Hematopoietic multipotent progenitor cell (in vitro differentiated cells): Measurements from ENCODE around the gene MYL12A. TPM values are rescaled to one million over a fixed set of nuclear protein-coding genes. Genes with fewer than 3 reads are reported as not detected.
"Not testable (repeated sequence)": the region's sequence is repeated elsewhere in the genome, so short reads cannot be mapped to it uniquely, and the experiment has no call there.

ENCODE experiments used
- DNase-seq, 3 donors: peaks; one replicate each; pipeline ENCODE4 v3.0.0-alpha.2; 2011 to 2015; ENCODE audit warnings: low read depth in 2 of 3, low spot score in 2 of 3
- total RNA-seq: library from RNA; depleted of rRNA; stranded (reverse); fragments of >200 nt; gene quantifications from one replicate; pipeline ENCODE4 v1.2.3, GENCODE V29; 2012

The MYL12A gene
- total RNA-seq, 1 donor: 109 TPM

- DNase-seq: no peak
These were observed 4.3 kb downstream of the MYL12A start for GRCh38 chr18:3251963-3252277.

DNA sequence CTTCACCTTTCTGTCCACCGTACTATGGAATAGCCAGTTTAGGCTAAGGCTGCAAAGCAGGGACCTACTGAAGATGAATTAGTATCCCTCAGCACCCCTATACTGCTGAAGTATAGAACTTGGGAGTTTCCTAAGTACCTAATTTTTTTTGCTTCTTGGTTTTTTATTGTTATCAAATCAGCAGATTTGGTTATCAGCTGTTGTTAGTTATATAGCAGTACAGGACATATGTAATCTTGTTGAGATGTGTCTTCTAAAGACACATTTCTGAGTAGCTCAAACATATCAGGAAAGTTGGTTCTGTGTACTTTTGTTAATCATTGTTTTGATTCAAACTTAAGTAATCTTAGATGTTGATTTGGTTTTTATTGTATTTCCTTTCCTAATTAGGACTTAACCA is 5.2 kb downstream of the MYL12A start:
- no peak for DNase-seq

DNA sequence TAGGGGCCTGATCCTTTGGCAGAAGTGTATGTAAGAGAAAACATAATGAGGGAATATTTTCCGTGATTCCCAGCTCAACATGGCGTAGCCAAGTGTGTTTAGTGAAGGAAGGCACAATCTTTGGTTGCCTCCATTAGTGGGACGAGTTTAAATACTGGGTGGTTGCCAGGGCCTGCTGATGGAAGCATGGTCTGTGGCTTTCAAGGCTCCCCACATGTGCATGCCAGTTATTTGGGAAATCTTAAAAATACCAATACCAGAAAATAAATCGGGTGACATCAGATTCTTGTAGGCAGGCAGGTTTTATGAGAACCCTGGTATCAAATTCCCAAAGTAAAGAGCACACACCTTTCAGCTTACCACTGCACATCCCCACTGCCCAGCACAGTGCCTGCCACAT is 7.1 kb downstream of the MYL12A start:
- no peak for DNase-seq

- no peak for DNase-seq
These were observed 8.1 kb downstream of the MYL12A start for GRCh38 chr18:3255611-3256165.

DNA sequence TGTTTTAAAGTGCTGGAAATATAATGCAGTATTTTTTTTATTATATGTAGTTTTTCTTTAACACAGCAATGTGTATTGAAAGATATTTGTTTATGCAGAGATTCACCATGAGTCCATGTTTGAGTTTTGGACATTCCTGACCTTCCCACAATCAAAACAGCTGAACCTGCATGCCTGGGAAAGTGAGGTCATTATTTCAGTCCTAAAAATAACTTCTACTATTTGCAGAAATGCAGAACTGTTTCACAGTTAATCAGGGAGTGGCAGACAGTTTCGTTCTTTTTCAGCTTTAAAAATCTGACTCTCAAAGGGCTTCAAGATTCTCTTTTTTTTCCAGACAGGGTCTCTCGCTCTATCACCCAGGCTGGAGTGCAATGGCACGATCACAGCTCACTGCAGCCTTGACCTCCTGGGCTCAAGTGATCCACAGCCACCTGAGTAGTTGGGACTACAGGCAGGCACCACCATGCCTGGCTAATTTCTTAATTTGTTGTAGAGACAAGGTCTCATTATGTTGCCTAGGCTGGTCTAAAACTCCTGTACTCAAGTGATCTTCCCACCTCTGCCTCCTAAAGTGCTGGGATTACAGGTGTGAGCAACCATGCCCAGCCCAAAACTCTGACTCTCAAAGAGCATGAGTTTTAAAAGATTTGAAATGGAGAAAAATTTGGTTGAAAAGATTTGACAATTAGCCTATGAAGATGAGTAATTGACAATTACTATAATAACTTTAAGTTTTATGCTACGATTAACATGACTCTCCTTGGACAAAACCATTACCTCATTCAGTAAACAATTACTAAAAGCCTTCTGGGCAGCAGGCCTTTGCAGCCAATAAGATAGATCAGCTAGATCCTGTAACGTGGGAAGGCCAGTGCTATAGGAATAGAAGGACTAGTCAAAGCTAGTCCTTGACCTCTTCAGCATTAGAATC is 9.4 kb downstream of the MYL12A start:
- DNase-seq: no peak

GRCh38 chr18:3257627-3258120 is 10.1 kb downstream of the MYL12A start:
- DNase-seq: no peak

DNA sequence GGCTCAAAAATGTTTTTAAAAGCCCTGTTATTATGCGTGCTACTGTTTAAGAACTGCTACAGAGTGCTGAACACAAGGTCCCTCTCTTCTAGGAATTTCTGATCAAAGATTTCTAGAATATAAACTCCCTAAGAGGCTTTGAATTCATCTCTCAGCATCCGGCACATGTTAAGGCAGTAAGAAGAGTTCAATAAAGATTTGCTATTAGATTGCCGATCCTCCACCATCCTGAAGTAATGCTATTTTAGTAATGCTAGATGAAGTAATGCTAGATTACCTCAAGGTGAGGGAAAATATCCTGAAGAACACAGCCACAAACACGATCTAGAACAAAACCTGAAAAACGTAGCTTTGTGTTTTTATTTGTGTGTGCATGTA is 13.4 kb downstream of the MYL12A start:
- DNase-seq: no peak

DNA sequence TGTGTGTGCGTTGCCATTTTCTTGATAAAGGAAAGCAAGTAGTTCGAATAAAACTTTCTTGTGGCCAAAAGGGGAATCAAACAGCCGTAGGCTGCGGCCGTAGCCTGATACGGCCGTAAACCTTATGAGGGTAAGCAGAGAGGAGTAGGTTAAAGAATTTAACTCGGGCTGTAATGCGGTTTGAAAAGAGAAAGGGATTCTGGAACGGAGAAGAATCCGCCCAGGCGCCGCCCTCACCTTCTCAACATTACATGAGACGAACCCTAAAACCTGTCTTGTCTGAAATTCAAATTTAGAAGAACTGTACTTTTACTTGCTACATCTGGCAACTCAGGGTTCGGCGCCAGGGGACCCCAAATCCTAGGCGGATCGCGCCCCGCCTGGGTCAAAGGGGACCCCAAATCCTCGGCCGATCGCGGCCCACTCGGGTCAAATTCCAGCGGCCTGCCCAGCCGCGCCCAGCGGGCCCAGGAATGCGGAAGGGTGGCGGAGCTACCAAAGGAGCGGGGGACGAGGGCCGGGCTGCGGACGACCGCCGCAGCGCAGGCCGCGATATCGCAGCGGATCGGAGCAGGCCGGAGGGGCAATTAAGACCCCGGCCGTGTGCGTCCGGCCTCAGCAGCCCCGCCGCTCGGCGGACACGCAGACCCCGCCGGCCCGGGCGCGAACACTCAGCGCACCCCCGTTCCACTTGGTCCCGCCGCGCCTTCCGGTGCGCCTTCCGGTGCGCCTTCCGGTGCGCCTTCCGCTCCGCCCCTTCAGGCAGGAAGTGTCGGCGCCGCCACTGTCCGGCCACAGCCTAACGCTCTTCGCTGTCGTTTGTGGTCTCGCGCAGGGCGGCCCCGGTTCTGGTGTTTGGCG is 14.0 kb downstream of the MYL12A start, which contains the start of gene MYL12B:
Gene MYL12B, plus strand, starts transcription at position 761 of the 861 bp plus-strand sequence. CDS start 10,766 bp downstream, outside the sequence.
- peak; percentile 80 to 92 (median 88) for DNase-seq

DNA sequence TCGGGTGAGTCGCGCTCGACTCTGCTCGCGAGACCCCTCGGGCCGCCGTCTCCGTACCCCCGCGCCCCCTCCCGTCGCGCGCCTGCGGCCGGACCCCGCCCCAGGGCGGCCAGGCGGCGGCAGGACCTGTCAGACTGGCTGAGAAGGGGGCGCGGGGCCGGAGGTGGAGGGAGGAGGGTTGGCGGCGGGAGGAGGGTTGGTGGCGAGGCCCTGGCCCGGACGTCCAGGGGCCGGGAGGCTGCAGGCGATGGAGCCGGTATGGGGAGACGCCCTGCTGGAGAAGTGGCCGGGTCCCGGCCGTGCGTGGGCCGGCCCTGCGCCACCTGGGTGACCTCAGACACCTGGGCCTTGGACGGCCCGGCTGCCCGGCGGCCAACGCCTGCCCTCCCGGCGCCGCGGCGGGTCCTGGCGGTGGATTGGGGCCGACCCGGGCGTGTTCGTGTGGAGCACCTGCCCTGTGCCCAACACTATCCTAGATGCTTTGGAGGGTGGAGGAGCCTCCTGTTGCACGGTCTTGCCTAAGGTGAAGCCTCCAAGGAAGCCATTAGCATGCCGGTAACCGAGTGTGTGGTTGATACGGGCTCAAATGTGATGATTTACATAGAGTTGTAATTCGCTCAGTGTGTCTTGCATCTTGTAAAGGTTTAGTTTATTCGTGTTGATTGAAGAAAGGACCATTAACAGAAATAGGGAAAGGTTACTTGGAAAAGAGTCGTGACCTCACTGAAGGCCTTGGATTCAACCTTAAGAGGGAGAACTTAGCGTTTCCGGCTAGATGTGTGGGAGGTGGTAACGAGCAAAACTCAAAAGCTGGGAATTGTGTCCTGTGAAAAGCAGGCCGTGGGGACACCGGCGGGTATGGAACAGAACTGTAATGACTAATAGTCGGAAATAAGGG is 14.9 kb downstream of the MYL12A start:
- peak in 2 of 3 donors; percentile 26 to 29 for DNase-seq

DNA sequence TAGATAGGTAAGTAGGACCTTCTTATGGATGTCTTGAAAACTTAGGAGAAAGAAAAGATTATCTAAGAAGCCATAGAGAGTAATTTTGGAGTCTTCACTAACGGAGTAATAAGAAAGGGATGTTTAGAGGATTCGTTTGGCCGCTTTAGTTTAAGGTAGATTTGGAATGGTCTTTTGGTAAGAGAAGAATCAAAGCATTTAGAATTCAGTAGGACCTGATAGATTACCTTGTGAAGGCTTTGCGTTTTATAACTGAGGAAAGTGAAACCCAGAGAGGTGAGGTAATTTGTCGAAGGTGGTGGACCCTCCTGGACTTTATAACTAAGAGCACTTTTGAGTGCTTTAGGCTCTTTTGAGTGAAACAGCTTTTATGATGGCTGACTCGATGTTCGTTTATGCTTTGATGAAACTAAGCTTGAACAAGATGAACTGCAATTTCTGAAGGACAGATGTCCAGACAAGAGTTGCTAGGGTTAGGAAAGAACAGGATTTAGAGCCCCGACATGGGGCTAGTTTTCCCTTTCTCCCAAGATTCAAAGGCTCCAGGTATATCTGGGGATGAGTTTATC is 15.6 kb downstream of the MYL12A start:
- DNase-seq: no peak

DNA sequence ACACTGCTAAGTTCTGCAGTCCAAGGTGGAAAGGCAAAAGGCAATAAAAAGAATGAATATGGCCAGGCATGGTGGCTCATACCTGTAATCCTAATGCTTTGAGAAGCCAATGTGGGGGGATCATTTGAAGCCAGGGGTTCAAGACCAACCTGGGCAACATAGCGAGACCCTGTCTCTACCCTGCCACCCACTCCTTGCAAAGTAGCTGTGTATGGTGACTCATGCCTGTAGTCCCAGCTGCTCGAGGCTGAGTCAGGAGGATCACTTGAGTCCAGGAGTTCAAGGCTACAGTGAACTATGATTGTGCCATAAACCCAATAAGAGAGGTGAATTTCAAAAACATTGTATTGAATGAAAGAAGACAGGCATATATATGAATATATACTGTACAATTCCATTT is 16.8 kb downstream of the MYL12A start:
- no peak for DNase-seq

DNA sequence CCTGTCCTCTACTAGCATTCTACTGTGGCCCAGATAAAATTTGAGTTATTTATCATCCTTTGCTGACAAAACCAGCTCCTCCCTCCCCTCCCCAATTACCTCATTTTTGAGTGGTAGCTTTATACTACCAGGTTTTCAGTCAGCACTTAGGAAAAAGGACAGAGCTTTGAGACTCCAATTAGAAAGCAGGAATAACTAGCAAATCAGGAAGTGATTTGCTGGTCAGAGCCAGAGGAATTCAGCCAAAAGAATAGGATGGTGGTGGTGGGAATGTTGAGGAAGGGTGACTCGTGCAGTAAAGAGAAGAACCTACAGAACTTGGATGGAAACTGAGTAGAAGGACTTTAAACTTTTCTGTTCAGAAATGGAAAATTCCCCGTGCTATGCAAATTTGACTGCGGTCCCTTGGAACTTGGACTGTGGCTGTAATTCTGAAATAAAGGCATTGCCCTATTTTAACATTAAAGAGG is 18.0 kb downstream of the MYL12A start:
- no peak for DNase-seq

- no peak for DNase-seq
These were observed 18.5 kb downstream of the MYL12A start for GRCh38 chr18:3266062-3266608.

DNA sequence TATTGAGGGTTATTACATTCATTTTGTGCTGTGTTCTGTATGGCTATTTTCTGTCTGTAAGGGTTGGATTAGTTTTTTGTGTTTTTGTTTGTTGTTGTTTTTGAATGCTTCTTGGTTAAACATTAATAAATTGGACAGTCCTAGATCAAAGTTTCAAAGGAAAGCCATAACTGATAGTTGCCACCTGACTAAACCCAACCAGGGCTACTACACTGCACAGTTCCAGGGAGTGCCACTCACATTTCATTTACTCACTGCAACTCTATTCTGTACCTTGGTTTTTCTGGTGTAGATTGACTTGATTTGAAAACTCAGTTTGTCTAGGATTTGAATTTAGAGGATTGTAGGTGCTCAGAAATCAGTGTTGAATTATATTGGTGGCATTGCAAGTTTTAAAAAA is 20.7 kb downstream of the MYL12A start:
- DNase-seq: no peak

GRCh38 chr18:3269241-3269913 is 21.8 kb downstream of the MYL12A start:
- no peak for DNase-seq

DNA sequence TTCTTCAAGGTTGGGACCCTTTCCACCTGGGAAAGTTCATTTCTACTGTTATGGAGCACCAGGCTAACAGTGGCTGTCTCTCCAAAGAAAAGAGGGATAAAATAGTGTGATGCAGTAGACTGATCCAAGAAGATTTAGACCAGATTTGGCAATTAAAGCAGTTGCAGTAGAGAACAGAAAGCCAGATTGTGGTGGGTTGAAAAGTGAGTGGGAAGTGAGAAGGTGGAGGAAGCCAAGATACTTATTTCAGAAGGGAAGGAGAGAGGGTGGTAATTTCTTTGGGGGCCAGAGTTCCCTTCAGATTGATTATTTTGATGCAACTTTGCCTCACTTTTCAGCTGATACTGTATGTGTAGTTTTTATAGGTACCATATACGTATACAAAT is 22.3 kb downstream of the MYL12A start:
- DNase-seq: no peak

GRCh38 chr18:3273042-3273441 is 25.4 kb downstream of the MYL12A start:
- DNase-seq: no peak

- not testable (repeated sequence) for DNase-seq
These were observed 30.1 kb downstream of the MYL12A start for GRCh38 chr18:3277643-3278213.
